HCT116 (cell line): ENCODE data around the gene PDE9A.

Experiments used
- CBX3 ChIP-seq: IDR thresholded peaks from 2 replicates; pipeline ENCODE4 v1.6.1; 2012; ENCODE audit warnings: low read depth
- CEBPB ChIP-seq: IDR thresholded peaks from 2 replicates; pipeline ENCODE4 v1.6.1; 2012; ENCODE audit warnings: low read depth
- CTCF ChIP-seq, 3 experiments: fragments of 200-600 bp in 1 of 3; sonication (generic) in 1 of 3; IDR thresholded peaks in 2 of 3; conservative IDR thresholded peaks in 1 of 3; 2 replicates each; pipeline ENCODE4 v1.5.1; 2012 to 2017; ENCODE audit warnings: low read depth in 2 of 3, low read length in 2 of 3, antibody characterized with exemption in 1 of 3, borderline replicate concordance in 1 of 3, control low read depth in 1 of 3, mild to moderate bottlenecking in 1 of 3, mixed read lengths in 1 of 3, mixed run types in 1 of 3, moderate library complexity in 1 of 3; ENCODE audit not compliant: insufficient read depth in 1 of 3
- EGR1 ChIP-seq: IDR thresholded peaks from 2 replicates; pipeline ENCODE4 v1.6.1; 2012; ENCODE audit warnings: low read depth
- EZH2 ChIP-seq: fragments of 200-600 bp; sonication (generic); IDR thresholded peaks from 2 replicates; pipeline ENCODE4 v1.6.1; 2017; ENCODE audit warnings: antibody characterized with exemption, mixed run types
- EZH2phosphoT487 ChIP-seq: fragments of 200-600 bp; IDR thresholded peaks from 2 replicates; pipeline ENCODE4 v1.6.1; 2018; ENCODE audit warnings: antibody characterized with exemption, borderline replicate concordance
- POLR2A ChIP-seq: IDR thresholded peaks from 2 replicates; pipeline ENCODE4 v1.7.0; 2011; ENCODE audit warnings: borderline replicate concordance; ENCODE audit not compliant: insufficient read depth, insufficient read length; ENCODE audit errors: extremely low read depth
- TF ChIP-seq, protein P1 (sequence below): IDR thresholded peaks from 2 replicates; pipeline ENCODE4 v1.6.1; 2012; ENCODE audit warnings: low read depth

DNA sequence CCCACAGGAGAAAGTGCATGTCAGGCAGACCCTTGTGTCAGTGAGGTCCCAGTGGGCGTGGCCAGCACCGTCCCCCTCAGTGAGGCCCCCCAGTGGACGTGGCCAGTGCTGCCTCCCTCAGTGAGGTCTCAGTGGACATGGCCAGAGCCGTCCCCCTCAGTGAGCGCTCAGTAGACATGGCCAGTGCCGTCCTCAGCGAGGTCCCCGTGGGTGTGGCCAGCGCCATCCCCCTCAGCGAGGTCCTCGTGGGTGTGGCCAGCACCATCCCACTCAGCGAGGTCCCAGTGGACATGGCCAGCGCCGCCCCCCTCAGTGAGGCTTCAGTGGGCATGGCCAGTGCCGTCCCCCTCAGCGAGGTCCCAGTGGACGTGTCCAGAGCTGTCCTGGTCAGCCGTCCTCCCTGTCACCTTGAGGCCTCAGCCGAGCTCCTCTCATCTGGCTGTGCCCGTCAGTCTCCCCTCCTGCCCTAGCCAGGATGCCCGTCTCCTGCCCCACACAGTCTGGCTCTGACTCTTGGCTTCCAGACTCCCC is 35.5 kb downstream of the PDE9A start:
- TF ChIP-seq EZH2 (no peak), EGR1 (no peak), POLR2A (no peak), CTCF (IDR thresholded peaks at IDR 0.05 in 2 of 3, conservative IDR thresholded peaks at IDR 0.05 in 1 of 3; ENCODE audit: borderline replicate concordance in 1 of 3, insufficient read depth in 1 of 3, low read depth in 2 of 3, low read length in 2 of 3) (peak in 1 of 3 experiments; percentile 21; a peak in 2 of 6 replicates), CEBPB (no peak), CBX3 (no peak), EZH2phosphoT487 (no peak)
- TF ChIP-seq, protein P1, sequence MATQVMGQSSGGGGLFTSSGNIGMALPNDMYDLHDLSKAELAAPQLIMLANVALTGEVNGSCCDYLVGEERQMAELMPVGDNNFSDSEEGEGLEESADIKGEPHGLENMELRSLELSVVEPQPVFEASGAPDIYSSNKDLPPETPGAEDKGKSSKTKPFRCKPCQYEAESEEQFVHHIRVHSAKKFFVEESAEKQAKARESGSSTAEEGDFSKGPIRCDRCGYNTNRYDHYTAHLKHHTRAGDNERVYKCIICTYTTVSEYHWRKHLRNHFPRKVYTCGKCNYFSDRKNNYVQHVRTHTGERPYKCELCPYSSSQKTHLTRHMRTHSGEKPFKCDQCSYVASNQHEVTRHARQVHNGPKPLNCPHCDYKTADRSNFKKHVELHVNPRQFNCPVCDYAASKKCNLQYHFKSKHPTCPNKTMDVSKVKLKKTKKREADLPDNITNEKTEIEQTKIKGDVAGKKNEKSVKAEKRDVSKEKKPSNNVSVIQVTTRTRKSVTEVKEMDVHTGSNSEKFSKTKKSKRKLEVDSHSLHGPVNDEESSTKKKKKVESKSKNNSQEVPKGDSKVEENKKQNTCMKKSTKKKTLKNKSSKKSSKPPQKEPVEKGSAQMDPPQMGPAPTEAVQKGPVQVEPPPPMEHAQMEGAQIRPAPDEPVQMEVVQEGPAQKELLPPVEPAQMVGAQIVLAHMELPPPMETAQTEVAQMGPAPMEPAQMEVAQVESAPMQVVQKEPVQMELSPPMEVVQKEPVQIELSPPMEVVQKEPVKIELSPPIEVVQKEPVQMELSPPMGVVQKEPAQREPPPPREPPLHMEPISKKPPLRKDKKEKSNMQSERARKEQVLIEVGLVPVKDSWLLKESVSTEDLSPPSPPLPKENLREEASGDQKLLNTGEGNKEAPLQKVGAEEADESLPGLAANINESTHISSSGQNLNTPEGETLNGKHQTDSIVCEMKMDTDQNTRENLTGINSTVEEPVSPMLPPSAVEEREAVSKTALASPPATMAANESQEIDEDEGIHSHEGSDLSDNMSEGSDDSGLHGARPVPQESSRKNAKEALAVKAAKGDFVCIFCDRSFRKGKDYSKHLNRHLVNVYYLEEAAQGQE, result no peak
